Prostate gland (tissue), 2 donors: ENCODE data around the gene RPTOR.

Experiments
- POLR2A ChIP-seq: fragments of 450-650 bp; IDR thresholded peaks from one replicate; pipeline ENCODE4 v1.6.1; 2016; ENCODE audit warnings: antibody characterized with exemption, mild to moderate bottlenecking
- TF ChIP-seq, protein P1 (sequence below), 4 experiments: fragments of 200-600 bp in 2 of 4; fragments of 450-650 bp in 2 of 4; sonication (generic) in 2 of 4; IDR thresholded peaks; 1 replicate in 3 of 4; 2 replicates in 1 of 4; pipeline ENCODE4 v1.5.1; 2016 to 2019; ENCODE audit warnings: antibody characterized with exemption in 4 of 4, mild to moderate bottlenecking in 2 of 4, moderate library complexity in 2 of 4

DNA sequence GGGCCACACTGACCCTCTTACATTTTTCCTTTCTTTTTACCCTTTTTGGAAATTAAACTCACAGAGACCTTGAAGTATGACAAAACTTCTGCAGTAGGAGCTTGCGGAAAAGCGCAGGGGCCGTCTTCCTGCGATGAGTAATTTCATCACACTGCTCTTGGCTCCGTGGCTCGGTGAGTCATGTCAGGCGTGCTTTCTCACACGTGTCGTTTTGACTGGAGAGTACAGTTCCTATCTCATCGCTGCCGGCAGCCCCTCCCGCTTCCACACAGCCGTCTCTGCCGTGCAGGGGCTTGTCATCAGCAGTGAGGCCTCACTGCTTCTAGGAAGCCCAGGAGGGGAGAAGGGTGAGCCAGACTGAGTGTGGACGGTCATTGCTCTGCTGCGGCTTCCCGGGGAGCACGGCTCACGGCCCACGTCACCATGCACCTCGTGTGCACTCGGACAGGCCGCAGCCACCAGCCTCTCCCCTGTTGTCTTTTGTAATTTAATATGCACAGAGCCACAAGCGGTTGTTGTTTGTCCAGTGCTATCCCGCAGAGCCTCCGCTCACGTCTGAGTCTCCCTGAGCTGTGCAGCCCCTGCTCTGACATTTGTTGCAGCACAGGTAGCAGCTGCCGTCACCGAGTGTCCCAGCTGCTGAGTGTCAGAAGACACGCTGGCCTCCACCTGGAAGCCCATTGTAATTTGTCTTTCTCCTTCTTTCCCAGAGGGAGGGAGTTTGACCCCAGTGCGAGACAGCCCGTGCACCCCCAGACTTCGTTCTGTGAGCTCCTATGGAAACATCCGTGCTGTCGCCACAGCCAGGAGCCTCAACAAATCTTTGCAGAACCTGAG lies 347.6 kb downstream of the RPTOR start:
- TF ChIP-seq POLR2A, result no peak
- TF ChIP-seq, protein P1, sequence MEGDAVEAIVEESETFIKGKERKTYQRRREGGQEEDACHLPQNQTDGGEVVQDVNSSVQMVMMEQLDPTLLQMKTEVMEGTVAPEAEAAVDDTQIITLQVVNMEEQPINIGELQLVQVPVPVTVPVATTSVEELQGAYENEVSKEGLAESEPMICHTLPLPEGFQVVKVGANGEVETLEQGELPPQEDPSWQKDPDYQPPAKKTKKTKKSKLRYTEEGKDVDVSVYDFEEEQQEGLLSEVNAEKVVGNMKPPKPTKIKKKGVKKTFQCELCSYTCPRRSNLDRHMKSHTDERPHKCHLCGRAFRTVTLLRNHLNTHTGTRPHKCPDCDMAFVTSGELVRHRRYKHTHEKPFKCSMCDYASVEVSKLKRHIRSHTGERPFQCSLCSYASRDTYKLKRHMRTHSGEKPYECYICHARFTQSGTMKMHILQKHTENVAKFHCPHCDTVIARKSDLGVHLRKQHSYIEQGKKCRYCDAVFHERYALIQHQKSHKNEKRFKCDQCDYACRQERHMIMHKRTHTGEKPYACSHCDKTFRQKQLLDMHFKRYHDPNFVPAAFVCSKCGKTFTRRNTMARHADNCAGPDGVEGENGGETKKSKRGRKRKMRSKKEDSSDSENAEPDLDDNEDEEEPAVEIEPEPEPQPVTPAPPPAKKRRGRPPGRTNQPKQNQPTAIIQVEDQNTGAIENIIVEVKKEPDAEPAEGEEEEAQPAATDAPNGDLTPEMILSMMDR (IDR thresholded peaks at IDR 0.05), result no peak
